Testis (tissue), 3 donors: ENCODE measurements around the gene C11orf58. TPM values are rescaled to one million over a fixed set of nuclear protein-coding genes. Genes with fewer than 3 reads are reported as not detected.

ENCODE experiments used
- DNase-seq: peaks from one replicate; pipeline ENCODE4 v3.0.0-alpha.2; 2019
- H3K27ac ChIP-seq, 2 donors: fragments of 200-600 bp; sonication (generic); one replicate each; pipeline ENCODE4 v1.5.1; 2019
- H3K27me3 ChIP-seq: fragments of 200-600 bp; sonication (generic); one replicate; pipeline ENCODE4 v1.5.1; 2019
- H3K36me3 ChIP-seq: fragments of 200-600 bp; sonication (generic); one replicate; pipeline ENCODE4 v1.5.1; 2017; ENCODE audit warnings: low read depth; ENCODE audit errors: missing control alignments
- H3K4me1 ChIP-seq: fragments of 200-600 bp; sonication (generic); one replicate; pipeline ENCODE4 v1.5.1; 2019
- H3K4me3 ChIP-seq, 2 donors: fragments of 200-600 bp; sonication (generic); one replicate each; pipeline ENCODE4 v1.5.1; 2017 to 2019
- H3K9me3 ChIP-seq: fragments of 200-600 bp; sonication (generic); one replicate; pipeline ENCODE4 v1.5.1; 2017
- POLR2A ChIP-seq: fragments of 450-650 bp; IDR thresholded peaks from one replicate; pipeline ENCODE4 v1.6.1; 2017; ENCODE audit warnings: antibody characterized with exemption, mild to moderate bottlenecking, moderate library complexity
- WGBS, 2 donors: methylation state at CpG; one replicate each; pipeline ENCODE4 v1.1.5; 2018; 5-methylcytosine and 5-hydroxymethylcytosine counted together
- intact Hi-C: fragments of 100-400 bp; cut with DNase I; formaldehyde crosslinking; loops from one replicate; pipeline ENCODE4 v1.15.1; 2023; ENCODE audit warnings: low total_unique reads
- polyA plus RNA-seq: library from polyadenylated mRNA; stranded (reverse); fragments of 350-450 nt; fragmentation: Illumina TruSeq; extraction: RNeasy Lipid Tissue Mini Kit (QIAGEN cat#74804); gene quantifications from one replicate; pipeline ENCODE4 v1.2.3, GENCODE V29; 2014; ENCODE audit warnings: low read depth, low replicate concordance; ENCODE audit not compliant: insufficient read depth
- total RNA-seq, 2 donors: library from RNA; depleted of rRNA; stranded (reverse); fragments of >200 nt; gene quantifications; one replicate each; pipeline ENCODE4 v1.2.3, GENCODE V29; 2016
- TF ChIP-seq, protein P1 (sequence below), 3 experiments: fragments of 450-650 bp in 2 of 3; fragments of 200-600 bp in 1 of 3; sonication (generic) in 1 of 3; IDR thresholded peaks; one replicate each; pipeline ENCODE4 v1.5.1; 2016 to 2019; ENCODE audit warnings: antibody characterized with exemption in 3 of 3, mild to moderate bottlenecking in 2 of 3, moderate library complexity in 1 of 3

The C11orf58 gene
- total and polyA plus RNA-seq, 3 donors from 2014 or later: 139 to 178 (median 153) TPM

DNA sequence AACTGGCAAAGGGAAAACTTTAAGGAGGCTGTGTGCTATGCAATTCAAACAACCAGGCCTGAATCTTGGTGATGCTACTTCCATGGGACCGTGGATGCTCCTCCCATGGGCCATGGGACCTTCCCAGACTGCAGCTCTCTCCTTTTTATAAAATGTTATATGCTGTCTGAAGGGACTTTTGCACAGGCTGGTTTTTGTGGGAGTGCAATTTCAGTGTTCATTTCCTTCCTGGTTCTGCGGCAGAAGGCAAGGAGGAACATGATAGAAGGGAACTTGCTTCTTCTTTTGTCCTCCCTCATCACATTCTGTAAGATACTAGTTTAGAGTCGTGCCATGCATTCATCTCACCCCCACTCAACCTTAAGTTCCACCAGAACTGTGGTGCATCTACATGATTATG, 68.9 kb downstream of the C11orf58 start:
- Histone ChIP-seq H3K4me3 (no peak overlapping the region), H3K27me3 (no peaks in the 10 kb centered on the region), H3K9me3 (no peaks in the 10 kb centered on the region), H3K36me3 (no peaks in the 10 kb centered on the region), H3K27ac (no peak overlapping the region), H3K4me1 (peaks cover 9% of the 10 kb centered on the region)
- WGBS, 2 donors: 78 to 85% methylated on average over 3 of the region's 3 CpGs
- DNase-seq: no peak
- TF ChIP-seq, protein P1, sequence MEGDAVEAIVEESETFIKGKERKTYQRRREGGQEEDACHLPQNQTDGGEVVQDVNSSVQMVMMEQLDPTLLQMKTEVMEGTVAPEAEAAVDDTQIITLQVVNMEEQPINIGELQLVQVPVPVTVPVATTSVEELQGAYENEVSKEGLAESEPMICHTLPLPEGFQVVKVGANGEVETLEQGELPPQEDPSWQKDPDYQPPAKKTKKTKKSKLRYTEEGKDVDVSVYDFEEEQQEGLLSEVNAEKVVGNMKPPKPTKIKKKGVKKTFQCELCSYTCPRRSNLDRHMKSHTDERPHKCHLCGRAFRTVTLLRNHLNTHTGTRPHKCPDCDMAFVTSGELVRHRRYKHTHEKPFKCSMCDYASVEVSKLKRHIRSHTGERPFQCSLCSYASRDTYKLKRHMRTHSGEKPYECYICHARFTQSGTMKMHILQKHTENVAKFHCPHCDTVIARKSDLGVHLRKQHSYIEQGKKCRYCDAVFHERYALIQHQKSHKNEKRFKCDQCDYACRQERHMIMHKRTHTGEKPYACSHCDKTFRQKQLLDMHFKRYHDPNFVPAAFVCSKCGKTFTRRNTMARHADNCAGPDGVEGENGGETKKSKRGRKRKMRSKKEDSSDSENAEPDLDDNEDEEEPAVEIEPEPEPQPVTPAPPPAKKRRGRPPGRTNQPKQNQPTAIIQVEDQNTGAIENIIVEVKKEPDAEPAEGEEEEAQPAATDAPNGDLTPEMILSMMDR (IDR thresholded peaks at IDR 0.05): no peak
- TF ChIP-seq POLR2A: no peak
- intact Hi-C loops: no loop called here
